Coronary artery (tissue), 2 donors: ENCODE results near the gene DHX9.

Experiments used
- DNase-seq: peaks from one replicate; pipeline ENCODE4 v3.0.0-alpha.2; 2017; ENCODE audit warnings: low spot score
- H3K27ac ChIP-seq, 2 donors: fragments of 200-600 bp; sonication (generic); one replicate each; pipeline ENCODE4 v1.5.1; 2016 to 2019
- H3K4me3 ChIP-seq: fragments of 200-600 bp; sonication (generic); 2 replicates; pipeline ENCODE4 v1.5.1; 2016; ENCODE audit warnings: mild to moderate bottlenecking, moderate library complexity
- TF ChIP-seq, protein P1 (sequence below): fragments of 200-600 bp; sonication (generic); IDR thresholded peaks from one replicate; pipeline ENCODE4 v1.5.1; 2019; ENCODE audit warnings: antibody characterized with exemption

Gene DHX9

DNA sequence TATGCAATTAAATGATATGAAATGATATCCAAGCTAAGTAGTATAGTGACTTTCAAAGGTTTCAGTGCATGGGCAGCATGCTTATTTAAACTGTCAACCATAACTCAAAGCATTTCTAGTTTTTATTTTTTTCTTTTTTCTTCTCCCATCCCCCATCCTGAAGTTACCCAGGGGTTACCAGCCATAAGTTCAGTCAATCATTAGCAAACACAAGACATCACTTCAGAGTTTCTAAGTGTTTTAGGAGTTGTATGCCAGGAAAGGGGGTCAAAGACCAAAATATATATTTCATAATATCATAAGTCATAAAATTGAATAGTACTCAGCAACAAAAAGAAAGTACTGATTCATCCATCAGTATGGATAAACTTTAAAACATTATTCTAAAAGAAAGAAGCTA lies 28.7 kb downstream of the DHX9 start:
- no peak for DNase-seq
- Histone ChIP-seq H3K27ac (no peak overlapping the region), H3K4me3 (no peak overlapping the region)
- TF ChIP-seq, protein P1, sequence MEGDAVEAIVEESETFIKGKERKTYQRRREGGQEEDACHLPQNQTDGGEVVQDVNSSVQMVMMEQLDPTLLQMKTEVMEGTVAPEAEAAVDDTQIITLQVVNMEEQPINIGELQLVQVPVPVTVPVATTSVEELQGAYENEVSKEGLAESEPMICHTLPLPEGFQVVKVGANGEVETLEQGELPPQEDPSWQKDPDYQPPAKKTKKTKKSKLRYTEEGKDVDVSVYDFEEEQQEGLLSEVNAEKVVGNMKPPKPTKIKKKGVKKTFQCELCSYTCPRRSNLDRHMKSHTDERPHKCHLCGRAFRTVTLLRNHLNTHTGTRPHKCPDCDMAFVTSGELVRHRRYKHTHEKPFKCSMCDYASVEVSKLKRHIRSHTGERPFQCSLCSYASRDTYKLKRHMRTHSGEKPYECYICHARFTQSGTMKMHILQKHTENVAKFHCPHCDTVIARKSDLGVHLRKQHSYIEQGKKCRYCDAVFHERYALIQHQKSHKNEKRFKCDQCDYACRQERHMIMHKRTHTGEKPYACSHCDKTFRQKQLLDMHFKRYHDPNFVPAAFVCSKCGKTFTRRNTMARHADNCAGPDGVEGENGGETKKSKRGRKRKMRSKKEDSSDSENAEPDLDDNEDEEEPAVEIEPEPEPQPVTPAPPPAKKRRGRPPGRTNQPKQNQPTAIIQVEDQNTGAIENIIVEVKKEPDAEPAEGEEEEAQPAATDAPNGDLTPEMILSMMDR: no peak

DNA sequence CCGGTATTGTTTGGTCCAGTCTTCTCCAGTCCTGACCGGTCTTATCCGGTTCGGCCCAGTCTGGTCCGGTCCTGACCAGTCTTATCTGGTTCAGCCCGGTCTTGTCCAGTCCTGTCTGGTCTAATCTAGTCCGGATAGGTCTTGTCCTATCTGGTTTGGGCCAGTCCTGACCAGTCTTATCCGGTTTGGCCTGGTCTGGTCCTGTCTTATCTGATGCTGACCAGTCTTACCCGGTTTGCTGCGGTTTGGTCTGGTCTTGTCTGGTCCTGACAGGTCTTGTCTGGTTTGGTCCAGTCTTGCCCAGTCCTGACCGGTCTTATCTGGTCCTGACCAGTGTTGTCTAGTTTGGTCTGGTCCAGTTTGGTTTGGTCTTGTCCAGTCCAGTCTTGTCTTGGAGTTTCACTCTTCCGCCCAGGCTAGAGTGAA lies 30.1 kb downstream of the DHX9 start:
- H3K4me3 ChIP-seq: no peak overlapping the region
- H3K27ac ChIP-seq: no peak overlapping the region
- TF ChIP-seq, protein P1: no peak
- DNase-seq: no peak

DNA sequence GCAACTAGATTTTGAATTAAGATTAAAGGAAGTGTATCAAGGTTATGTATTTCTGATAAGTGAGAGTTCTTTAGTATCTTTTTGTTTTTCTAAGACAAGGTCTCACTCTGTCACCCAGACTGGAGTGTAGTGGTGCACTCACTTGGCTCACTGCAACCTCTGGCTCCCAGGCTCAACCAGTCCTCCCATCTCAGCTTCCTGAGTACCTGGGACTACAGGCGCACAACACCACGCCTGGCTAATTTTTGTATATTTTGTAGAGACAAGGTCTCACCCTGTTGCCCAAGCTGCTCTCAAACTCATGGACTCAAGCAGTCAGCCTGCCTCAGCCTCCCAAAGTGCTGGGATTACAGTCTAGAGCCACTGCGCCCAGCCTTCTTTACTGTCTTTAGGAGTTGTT lies 33.7 kb downstream of the DHX9 start:
- Histone ChIP-seq H3K27ac (no peak overlapping the region), H3K4me3 (no peak overlapping the region)
- DNase-seq: no peak
- TF ChIP-seq, protein P1: no peak

DNA sequence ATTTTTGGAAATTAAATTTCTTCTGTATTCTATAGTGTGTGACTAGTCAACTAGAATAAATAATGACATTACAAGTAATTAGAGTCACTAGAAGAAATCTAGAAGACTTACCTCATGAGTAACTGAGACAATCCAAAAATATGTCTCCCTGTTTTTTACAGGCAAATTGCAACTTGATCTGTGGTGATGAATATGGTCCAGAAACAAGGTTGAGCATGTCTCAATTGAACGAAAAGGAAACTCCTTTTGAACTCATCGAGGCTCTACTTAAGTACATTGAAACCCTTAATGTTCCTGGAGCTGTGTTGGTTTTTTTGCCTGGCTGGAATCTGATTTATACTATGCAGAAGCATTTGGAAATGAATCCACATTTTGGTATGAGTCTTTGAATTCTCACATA lies 36.7 kb downstream of the DHX9 start:
- no peak for DNase-seq
- no peak overlapping the region for H3K4me3 ChIP-seq
- TF ChIP-seq, protein P1: no peak
- H3K27ac ChIP-seq: no peak overlapping the region

DNA sequence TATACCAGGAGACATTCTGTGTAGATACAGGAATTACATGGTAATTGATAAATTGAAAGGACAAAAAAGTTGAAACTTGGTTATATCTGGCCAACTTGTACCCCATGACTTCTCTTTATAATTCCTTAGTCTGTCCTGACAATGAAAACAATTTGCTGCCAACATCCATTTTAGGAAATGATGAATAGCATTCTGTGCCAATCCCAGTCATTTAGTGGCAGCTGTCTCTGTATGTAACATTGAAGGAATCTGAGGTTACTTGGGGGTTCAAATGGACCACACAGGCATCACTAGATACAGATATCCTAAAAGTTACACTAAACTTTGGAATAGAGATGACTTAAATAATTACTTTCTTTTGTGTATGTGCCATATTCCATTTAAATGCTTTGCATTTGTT lies 38.2 kb downstream of the DHX9 start:
- TF ChIP-seq, protein P1: no peak
- H3K4me3 ChIP-seq: no peak overlapping the region
- DNase-seq: no peak
- no peak overlapping the region for H3K27ac ChIP-seq

DNA sequence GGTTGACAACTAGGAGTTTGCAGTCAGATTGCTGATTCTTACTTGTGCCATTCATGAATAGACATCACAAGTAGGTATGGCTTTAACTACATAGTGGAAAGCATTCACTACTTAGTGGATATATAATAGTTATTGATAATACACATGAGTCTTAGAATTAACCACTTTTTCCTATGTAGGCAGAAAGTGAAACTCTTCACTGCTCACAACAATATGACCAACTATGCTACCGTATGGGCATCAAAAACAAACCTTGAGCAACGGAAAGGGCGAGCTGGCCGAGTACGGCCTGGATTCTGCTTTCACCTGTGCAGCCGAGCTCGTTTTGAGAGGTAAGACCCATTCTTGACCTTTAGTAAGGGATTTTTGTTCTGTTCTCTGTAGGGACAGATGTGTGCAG lies 38.7 kb downstream of the DHX9 start:
- Histone ChIP-seq H3K27ac (no peak overlapping the region), H3K4me3 (no peak overlapping the region)
- DNase-seq: no peak
- TF ChIP-seq, protein P1: no peak

DNA sequence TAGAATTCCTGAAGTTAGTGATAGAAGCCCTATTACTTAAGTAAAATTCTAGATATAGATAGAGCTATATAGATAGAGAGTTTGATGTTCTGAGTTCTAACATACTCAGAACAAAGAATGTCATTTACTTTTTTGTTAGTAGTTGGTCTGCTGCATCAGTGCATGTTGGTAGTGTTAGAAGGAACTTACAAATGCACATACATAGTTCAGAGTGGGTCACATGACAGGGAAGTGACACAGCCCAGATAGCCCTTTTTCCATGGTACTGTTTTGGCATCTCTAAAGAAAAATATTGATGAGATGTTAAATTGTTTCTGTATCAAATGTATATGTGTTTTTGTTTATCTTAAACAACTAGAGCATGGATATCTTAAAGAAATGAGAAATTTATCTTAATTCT lies 45.7 kb downstream of the DHX9 start:
- no peak for DNase-seq
- Histone ChIP-seq H3K4me3 (no peak overlapping the region), H3K27ac (no peak overlapping the region)
- TF ChIP-seq, protein P1: no peak
